MM.1S (cell line): ENCODE results near the gene ENPP1.
A peak's percentile ranks its signal among the peaks of the same experiment; 100 is the strongest.

Experiments used
- DNase-seq: peaks from one replicate; pipeline ENCODE4 v3.0.0-alpha.2; 2015
- H2AFZ ChIP-seq: fragments of 300-600 bp; sonication (generic); 2 replicates; pipeline ENCODE4 v1.6.0; 2016; ENCODE audit warnings: antibody characterized with exemption, low read length
- H3F3A ChIP-seq: fragments of 300-600 bp; sonication (generic); 2 replicates; pipeline ENCODE4 v1.6.1; 2016; ENCODE audit warnings: mild to moderate bottlenecking, antibody characterized with exemption, low read length, moderate library complexity, mixed read lengths; ENCODE audit not compliant: insufficient read depth
- H3K27ac ChIP-seq: fragments of 300-600 bp; sonication (generic); 2 replicates; pipeline ENCODE4 v1.5.1; 2016; ENCODE audit warnings: mild to moderate bottlenecking, low read length
- H3K27me3 ChIP-seq: fragments of 300-600 bp; sonication (generic); replicated peaks from 2 replicates; pipeline ENCODE4 v1.6.0; 2016; ENCODE audit warnings: low read length; ENCODE audit not compliant: insufficient read depth
- H3K36me3 ChIP-seq: fragments of 300-600 bp; sonication (generic); replicated peaks from 2 replicates; pipeline ENCODE4 v1.6.1; 2016; ENCODE audit warnings: mild to moderate bottlenecking, low read length, mixed read lengths; ENCODE audit not compliant: insufficient read depth
- H3K4me1 ChIP-seq: fragments of 300-600 bp; sonication (generic); 2 replicates; pipeline ENCODE4 v1.6.1; 2016; ENCODE audit warnings: low read length, mixed read lengths
- H3K4me2 ChIP-seq: fragments of 300-600 bp; sonication (generic); 2 replicates; pipeline ENCODE4 v1.6.0; 2016; ENCODE audit warnings: low read depth, low read length
- H3K4me3 ChIP-seq: fragments of 300-600 bp; sonication (generic); 2 replicates; pipeline ENCODE4 v1.5.1; 2016; ENCODE audit warnings: low read length, mixed read lengths
- H3K79me2 ChIP-seq: fragments of 300-600 bp; sonication (generic); 2 replicates; pipeline ENCODE4 v1.6.1; 2016; ENCODE audit warnings: mixed run types, low read length, mixed read lengths
- H3K9ac ChIP-seq: fragments of 300-600 bp; sonication (generic); 2 replicates; pipeline ENCODE4 v1.6.1; 2016; ENCODE audit warnings: low read length, mixed read lengths
- H3K9me2 ChIP-seq: fragments of 300-600 bp; sonication (generic); replicated peaks from 2 replicates; pipeline ENCODE4 v1.6.1; 2016; ENCODE audit warnings: mild to moderate bottlenecking, low read length, mixed read lengths; ENCODE audit not compliant: insufficient read depth
- H3K9me3 ChIP-seq: fragments of 300-600 bp; sonication (generic); replicated peaks from 2 replicates; pipeline ENCODE4 v1.6.1; 2016; ENCODE audit warnings: mild to moderate bottlenecking, low read length, mixed read lengths; ENCODE audit not compliant: insufficient read depth
- H4K20me1 ChIP-seq: fragments of 300-600 bp; sonication (generic); 2 replicates; pipeline ENCODE4 v1.6.1; 2016; ENCODE audit warnings: mild to moderate bottlenecking, low read length, moderate library complexity, mixed read lengths; ENCODE audit not compliant: insufficient read depth
- EZH2 ChIP-seq: fragments of 300-600 bp; sonication (generic); optimal IDR thresholded peaks from 2 replicates; pipeline ENCODE3; 2017; ENCODE audit warnings: low read depth, mild to moderate bottlenecking, antibody characterized with exemption, low read length, mixed read lengths
- EZH2phosphoT487 ChIP-seq: fragments of 300-600 bp; sonication (generic); IDR thresholded peaks from 2 replicates; pipeline ENCODE4 v1.6.1; 2018; ENCODE audit warnings: antibody characterized with exemption, low read length
- TF ChIP-seq, protein P1 (sequence below): fragments of 300-600 bp; sonication (generic); IDR thresholded peaks from 2 replicates; pipeline ENCODE4 v1.5.1; 2016; ENCODE audit warnings: antibody characterized with exemption, low read length, mixed read lengths

ENPP1 gene

DNA sequence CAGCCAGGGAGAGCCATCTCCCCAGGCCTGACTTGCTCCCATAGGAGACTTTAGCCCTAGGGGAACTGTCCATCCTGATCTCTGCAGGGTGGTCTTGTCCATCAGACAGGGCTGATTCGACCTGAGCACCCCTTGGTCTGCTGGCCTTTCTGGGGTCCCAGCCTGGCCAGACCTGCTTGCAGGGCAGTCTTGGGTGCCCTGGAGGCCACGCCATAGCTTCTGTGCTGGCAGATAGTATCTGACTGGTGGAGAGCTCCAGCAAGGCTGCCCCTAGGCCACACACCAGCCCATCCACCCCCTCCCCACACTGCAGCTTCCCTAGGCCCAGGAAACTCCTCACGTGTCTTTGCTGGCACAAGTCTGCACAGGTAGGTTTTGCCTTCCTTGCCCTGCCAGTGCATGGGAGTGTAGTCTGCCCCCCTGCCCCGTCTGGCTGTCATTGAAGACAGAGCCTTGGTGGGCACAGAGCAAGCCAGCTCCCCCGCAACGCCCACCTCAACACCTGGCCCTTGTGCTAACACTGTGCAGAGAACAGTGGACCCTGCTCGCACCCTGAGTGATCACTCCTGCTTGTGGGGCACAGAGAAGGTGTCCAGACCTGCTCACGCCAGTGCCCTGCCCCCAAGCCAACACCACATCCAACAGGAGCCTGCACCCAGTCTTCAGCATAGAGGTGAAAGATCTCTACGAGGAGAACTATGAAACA lies 111.0 kb downstream of the ENPP1 start:
- no peaks in the 10 kb centered on the region for H3K79me2 ChIP-seq
- no peaks in the 10 kb centered on the region for H4K20me1 ChIP-seq
- peak overlapping the region; percentile 75 for H3K4me2 ChIP-seq
- H3K4me3 ChIP-seq, result no peak overlapping the region
- H2AFZ ChIP-seq, result peak overlapping the region; percentile 51; the same call in 1 of the 2 replicates
- TF ChIP-seq, protein P1, sequence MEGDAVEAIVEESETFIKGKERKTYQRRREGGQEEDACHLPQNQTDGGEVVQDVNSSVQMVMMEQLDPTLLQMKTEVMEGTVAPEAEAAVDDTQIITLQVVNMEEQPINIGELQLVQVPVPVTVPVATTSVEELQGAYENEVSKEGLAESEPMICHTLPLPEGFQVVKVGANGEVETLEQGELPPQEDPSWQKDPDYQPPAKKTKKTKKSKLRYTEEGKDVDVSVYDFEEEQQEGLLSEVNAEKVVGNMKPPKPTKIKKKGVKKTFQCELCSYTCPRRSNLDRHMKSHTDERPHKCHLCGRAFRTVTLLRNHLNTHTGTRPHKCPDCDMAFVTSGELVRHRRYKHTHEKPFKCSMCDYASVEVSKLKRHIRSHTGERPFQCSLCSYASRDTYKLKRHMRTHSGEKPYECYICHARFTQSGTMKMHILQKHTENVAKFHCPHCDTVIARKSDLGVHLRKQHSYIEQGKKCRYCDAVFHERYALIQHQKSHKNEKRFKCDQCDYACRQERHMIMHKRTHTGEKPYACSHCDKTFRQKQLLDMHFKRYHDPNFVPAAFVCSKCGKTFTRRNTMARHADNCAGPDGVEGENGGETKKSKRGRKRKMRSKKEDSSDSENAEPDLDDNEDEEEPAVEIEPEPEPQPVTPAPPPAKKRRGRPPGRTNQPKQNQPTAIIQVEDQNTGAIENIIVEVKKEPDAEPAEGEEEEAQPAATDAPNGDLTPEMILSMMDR, result no peak
- TF ChIP-seq EZH2phosphoT487, result no peak
- no peak for TF ChIP-seq EZH2
- H3F3A ChIP-seq, result peaks cover 25% of the 10 kb centered on the region
- H3K27ac ChIP-seq, result peak overlapping the region; percentile 79; the same call in 1 of the 2 replicates
- peaks cover 42% of the 10 kb centered on the region for H3K4me1 ChIP-seq
- H3K9me2 ChIP-seq, result no peaks in the 10 kb centered on the region
- no peaks in the 10 kb centered on the region for H3K36me3 ChIP-seq
- no peak for DNase-seq
- H3K9ac ChIP-seq, result no peak overlapping the region
- H3K27me3 ChIP-seq, result no peaks in the 10 kb centered on the region
- H3K9me3 ChIP-seq, result no peaks in the 10 kb centered on the region

DNA sequence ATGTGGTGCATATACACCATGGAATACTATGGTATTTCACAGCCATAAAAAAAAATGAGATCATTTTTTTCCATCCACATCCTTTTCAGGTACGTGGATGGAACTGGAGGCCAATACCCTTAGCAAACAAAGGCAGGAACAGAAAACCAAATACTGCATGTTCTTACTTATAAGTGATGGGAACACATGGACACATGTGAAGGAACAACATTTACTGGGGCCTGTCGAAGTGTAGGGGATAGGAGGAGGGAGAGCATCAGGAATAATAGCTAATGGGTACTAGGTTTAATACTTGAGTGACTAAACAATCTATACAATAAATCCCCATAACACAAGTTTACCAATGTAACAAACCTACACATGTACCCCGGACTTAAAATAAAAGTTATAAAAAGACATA lies 112.8 kb downstream of the ENPP1 start:
- H3K4me3 ChIP-seq, result no peak overlapping the region
- H3K9me2 ChIP-seq, result no peaks in the 10 kb centered on the region
- no peaks in the 10 kb centered on the region for H4K20me1 ChIP-seq
- H3K27me3 ChIP-seq, result no peaks in the 10 kb centered on the region
- H2AFZ ChIP-seq, result no peak overlapping the region
- H3K4me2 ChIP-seq, result no peak overlapping the region
- no peak for DNase-seq
- no peaks in the 10 kb centered on the region for H3K9me3 ChIP-seq
- peaks cover 25% of the 10 kb centered on the region for H3F3A ChIP-seq
- no peak overlapping the region for H3K27ac ChIP-seq
- peaks cover 43% of the 10 kb centered on the region for H3K4me1 ChIP-seq
- H3K79me2 ChIP-seq, result no peaks in the 10 kb centered on the region
- no peaks in the 10 kb centered on the region for H3K36me3 ChIP-seq
- TF ChIP-seq, protein P1, result no peak
- TF ChIP-seq EZH2phosphoT487 (no peak), EZH2 (no peak)
- H3K9ac ChIP-seq, result no peak overlapping the region

DNA sequence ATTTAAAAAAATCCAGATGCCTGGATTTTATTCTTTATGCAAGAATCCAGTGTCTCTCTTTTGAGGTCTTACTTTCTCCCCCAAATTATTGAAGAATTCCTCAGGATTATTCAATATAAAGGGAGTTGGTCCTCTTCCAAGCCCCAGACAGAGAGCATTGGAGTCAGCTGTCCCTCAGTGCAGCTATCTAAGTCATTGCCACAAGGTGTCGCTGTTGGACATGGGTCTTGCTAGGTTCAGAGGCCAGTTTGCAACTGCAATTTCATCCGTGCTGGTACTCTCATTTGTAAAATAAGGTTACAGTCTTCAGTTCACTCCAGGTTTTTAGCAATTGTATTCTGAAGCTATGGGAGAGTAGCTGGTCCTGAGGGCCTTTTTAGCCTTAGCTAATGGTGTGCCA lies 115.5 kb downstream of the ENPP1 start:
- TF ChIP-seq, protein P1, result peak; percentile 81
- TF ChIP-seq EZH2phosphoT487, result no peak
- TF ChIP-seq EZH2, result no peak
- Histone ChIP-seq H3F3A (peaks cover 3% of the 10 kb centered on the region; the same call in 1 of the 2 replicates), H3K9me3 (no peaks in the 10 kb centered on the region), H3K27me3 (no peaks in the 10 kb centered on the region), H4K20me1 (no peaks in the 10 kb centered on the region), H3K27ac (no peak overlapping the region), H3K9me2 (no peaks in the 10 kb centered on the region), H3K9ac (no peak overlapping the region), H2AFZ (no peak overlapping the region), H3K79me2 (no peaks in the 10 kb centered on the region), H3K4me3 (no peak overlapping the region), H3K4me2 (no peak overlapping the region), H3K36me3 (no peaks in the 10 kb centered on the region), H3K4me1 (peaks cover 17% of the 10 kb centered on the region)
- DNase-seq, result peak; percentile 76
